Measurements from ENCODE around the gene GRSF1.

- TF ChIP-seq CTCF (IDR thresholded peaks at IDR 0.05) = no peak
- TF ChIP-seq POLR2A (IDR thresholded peaks at IDR 0.05) = no peak
These were observed 1.5 kb downstream of the GRSF1 start for GRCh38 chr4:70838204-70838603.
